CD4-positive, CD25-positive, alpha-beta regulatory T cell (primary cell): ENCODE data around the gene ERVH48-1. TPM values are rescaled to one million over a fixed set of nuclear protein-coding genes. Genes with fewer than 3 reads are reported as not detected.
"Not testable (repeated sequence)": the region's sequence is repeated elsewhere in the genome, so short reads cannot be mapped to it uniquely, and the experiment has no call there.

Source experiments
- ATAC-seq, 2 donors: fragments of 150-1000 bp; cut with Tn5 transposase; one replicate each; pipeline ENCODE4 v1.10.0; 2021; ENCODE audit warnings: low read depth in 2 of 2, moderate number of reproducible peaks in 2 of 2, moderate library complexity in 1 of 2
- DNase-seq, 3 donors: peaks; one replicate each; pipeline versions ENCODE4 v3.0.0 to v3.0.0-alpha.2; 2012 to 2022; ENCODE audit warnings: mixed read lengths in 1 of 3
- H3K27ac ChIP-seq: one replicate; pipeline ENCODE4 v1.7.0; 2013; ENCODE audit warnings: mild to moderate bottlenecking, low read length; ENCODE audit not compliant: insufficient read depth, poor library complexity, severe bottlenecking
- H3K27me3 ChIP-seq: one replicate; pipeline ENCODE4 v1.7.0; 2013; ENCODE audit warnings: low read length; ENCODE audit not compliant: control insufficient read depth, insufficient read depth
- H3K36me3 ChIP-seq: one replicate; pipeline ENCODE4 v1.7.0; 2013; ENCODE audit warnings: mild to moderate bottlenecking, low read length, moderate library complexity; ENCODE audit not compliant: control insufficient read depth, insufficient read depth
- H3K4me1 ChIP-seq: 2 replicates; pipeline ENCODE4 v1.7.0; 2013; ENCODE audit warnings: mild to moderate bottlenecking, low read length; ENCODE audit not compliant: insufficient read depth, control insufficient read depth, poor library complexity, severe bottlenecking
- H3K4me3 ChIP-seq: one replicate; pipeline ENCODE4 v1.7.0; 2013; ENCODE audit warnings: low read depth, mild to moderate bottlenecking, low read length, moderate library complexity
- H3K9me3 ChIP-seq, 2 experiments: 1 replicate in 1 of 2; 2 replicates in 1 of 2; pipeline ENCODE4 v1.7.0; 2013; ENCODE audit warnings: low read length in 2 of 2, mild to moderate bottlenecking in 1 of 2, moderate library complexity in 1 of 2; ENCODE audit not compliant: control insufficient read depth in 2 of 2
- H3K27ac Mint-ChIP-seq, 3 donors: one replicate each; pipeline ENCODE4 v1.8.0; 2020 to 2022; ENCODE audit warnings: mild to moderate bottlenecking in 3 of 3, mixed read lengths in 3 of 3, moderate library complexity in 2 of 3
- H3K27me3 Mint-ChIP-seq: one replicate; pipeline ENCODE4 v1.8.0; 2022; ENCODE audit warnings: mild to moderate bottlenecking, mixed read lengths
- H3K36me3 Mint-ChIP-seq: one replicate; pipeline ENCODE4 v1.8.0; 2020; ENCODE audit warnings: mixed read lengths
- H3K4me1 Mint-ChIP-seq, 4 donors: one replicate each; pipeline ENCODE4 v1.8.0; 2020 to 2022; ENCODE audit warnings: mixed read lengths in 4 of 4, mild to moderate bottlenecking in 1 of 4
- H3K4me3 Mint-ChIP-seq, 4 donors: one replicate each; pipeline ENCODE4 v1.8.0; 2020 to 2022; ENCODE audit warnings: mild to moderate bottlenecking in 4 of 4, mixed read lengths in 4 of 4, moderate library complexity in 3 of 4
- H3K9me3 Mint-ChIP-seq, 7 donors: one replicate each; pipeline ENCODE4 v1.8.0; 2020 to 2022; ENCODE audit warnings: mixed read lengths in 7 of 7, mild to moderate bottlenecking in 3 of 7, moderate library complexity in 2 of 7
- polyA plus RNA-seq, 4 donors: library from polyadenylated mRNA; unstranded; fragments of 300-500 nt; fragmentation: Illumina TruSeq; gene quantifications; one replicate each; pipeline ENCODE4 v1.2.3, GENCODE V29; 2021
- total RNA-seq: library from RNA; stranded (reverse); gene quantifications from one replicate; pipeline ENCODE4 v1.2.3, GENCODE V29; 2022

ERVH48-1 gene
- total and polyA plus RNA-seq, 5 donors from 2014 or later: 0.07 to 0.23 TPM; not detected in 3

DNA sequence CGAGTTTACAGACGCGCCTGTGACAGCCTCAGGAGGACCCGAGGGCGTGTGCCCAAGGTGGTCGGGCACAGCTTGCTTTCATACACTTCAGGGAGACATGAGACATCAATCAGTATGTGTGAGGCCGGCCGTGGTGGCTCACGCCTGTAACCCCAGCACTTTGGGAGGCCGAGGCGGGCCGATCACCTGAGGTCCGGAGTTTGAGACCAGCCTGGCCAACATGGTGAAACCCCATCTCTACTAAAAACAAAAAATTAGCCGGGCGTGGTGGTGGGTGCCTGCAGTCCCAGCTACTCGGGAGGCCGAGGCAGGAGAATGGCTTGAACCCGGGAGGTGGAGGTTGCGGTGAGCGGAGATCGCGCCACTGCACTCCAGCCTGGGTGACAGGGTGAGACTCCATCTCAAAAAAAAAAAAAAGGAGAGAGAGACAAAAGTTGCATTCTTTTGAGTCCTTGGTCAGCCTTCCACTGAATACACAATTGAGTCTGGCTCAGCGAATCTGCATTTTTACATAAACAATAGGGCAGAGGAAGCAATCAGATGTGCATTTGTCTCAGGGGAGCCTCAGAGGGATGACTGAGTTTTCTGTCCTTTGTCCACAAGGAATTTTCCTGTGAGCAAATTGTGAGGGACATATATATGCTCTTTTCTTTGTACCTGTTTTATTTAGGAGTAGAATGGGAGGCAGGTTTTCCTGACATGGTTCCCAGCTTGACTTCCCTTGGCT, 2.2 kb upstream of the ERVH48-1 start:
- H3K27me3 Mint-ChIP-seq, H3K27me3 ChIP-seq, H3K36me3 ChIP-seq, H3K36me3 Mint-ChIP-seq, H3K27ac ChIP-seq, H3K4me3 ChIP-seq, DNase-seq, H3K4me3 Mint-ChIP-seq, H3K9me3 ChIP-seq, ATAC-seq, H3K4me1 ChIP-seq, H3K9me3 Mint-ChIP-seq: not testable (repeated sequence)
- H3K27ac Mint-ChIP-seq: peak overlapping the region in 1 of 3 donors; percentile 26
- peaks cover 0 to 17% (median 12%) of the 10 kb centered on the region in 4 donors for H3K4me1 Mint-ChIP-seq

DNA sequence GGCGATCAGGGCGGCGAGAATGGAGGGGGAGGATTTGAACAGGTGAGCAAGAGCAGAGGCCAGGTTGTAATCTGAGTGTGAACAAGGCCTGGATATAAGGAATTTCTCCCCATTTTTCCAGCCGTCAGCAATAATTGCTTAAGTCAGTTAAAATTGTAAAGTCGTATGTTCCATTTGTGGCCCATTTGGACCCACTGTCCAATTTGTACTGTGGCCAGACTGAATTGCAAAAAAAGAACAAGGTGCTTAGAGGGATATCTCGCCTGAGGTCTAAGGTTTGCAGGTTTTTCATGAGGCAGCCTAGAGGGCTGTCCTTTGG, 1.0 kb downstream of the ERVH48-1 start:
- Histone ChIP-seq H3K4me3 (no peak overlapping the region), H3K27me3 (no peaks in the 10 kb centered on the region), H3K36me3 (no peaks in the 10 kb centered on the region), H3K27ac (no peak overlapping the region), H3K4me1 (peaks cover 9% of the 10 kb centered on the region), H3K9me3 (no peaks in the 10 kb centered on the region)
- Mint-ChIP-seq H3K4me3 (peak overlapping the region in 1 of 4 donors; percentile 9), H3K27ac (peak overlapping the region; percentile 11 to 88 (median 16)), H3K36me3 (no peaks in the 10 kb centered on the region), H3K27me3 (no peaks in the 10 kb centered on the region), H3K4me1 (peaks cover 0 to 17% (median 12%) of the 10 kb centered on the region in 4 donors), H3K9me3 (no peaks in the 10 kb centered on the region)
- DNase-seq: no peak
- ATAC-seq: no peak

DNA sequence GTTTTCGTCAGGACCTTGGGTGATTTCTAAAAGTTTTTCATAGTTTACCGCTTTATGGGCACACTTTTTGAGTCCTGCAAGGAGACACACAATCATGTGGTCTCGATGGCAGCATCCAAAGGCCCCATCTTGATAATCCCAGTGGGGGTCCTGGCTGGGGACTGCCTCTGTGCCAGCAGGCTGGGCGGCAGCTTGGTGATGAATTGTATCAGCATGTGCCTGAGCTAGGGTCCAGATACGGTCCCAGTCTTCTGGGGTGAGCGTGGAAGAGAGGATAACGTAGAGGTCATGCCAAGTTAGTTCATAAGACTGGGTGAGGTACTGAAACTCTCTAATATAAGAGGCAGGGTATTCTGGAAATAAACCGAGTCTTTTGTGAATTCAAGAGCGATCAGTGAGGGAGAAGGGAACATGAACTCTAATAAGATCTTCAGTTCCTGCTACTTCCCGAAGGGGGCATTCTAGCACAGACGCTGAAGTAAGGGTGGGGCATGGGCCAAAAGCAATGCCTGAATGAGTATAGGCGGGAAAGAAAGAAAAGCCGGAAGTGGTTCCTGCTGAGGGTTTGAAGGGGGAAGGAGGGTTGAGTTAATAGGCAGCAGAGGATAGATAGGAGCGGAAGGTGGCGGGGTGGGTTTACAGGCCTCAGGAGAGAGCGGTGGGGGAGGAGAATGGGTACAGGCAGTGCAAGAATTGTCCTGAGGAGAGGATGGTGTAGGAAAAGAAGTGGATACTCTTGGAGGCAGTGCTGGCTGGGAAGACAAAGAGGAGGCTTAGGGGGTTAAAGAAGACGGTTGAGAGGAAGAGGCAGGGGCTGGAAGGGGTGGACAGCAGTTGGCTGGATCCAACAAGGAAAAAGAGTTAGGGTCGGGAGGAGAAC, 1.6 kb downstream of the ERVH48-1 start:
- H3K9me3 Mint-ChIP-seq: no peaks in the 10 kb centered on the region
- H3K4me3 Mint-ChIP-seq: peak overlapping the region in 3 of 4 donors; percentile 9 to 77 (median 66)
- H3K27ac ChIP-seq: no peak overlapping the region
- DNase-seq (peak; percentile 50 to 93 (median 71)), ATAC-seq (peak; percentile 90)
- no peaks in the 10 kb centered on the region for H3K9me3 ChIP-seq
- H3K27me3 ChIP-seq: no peaks in the 10 kb centered on the region
- no peak overlapping the region for H3K4me3 ChIP-seq
- peaks cover under 1% of the 10 kb centered on the region for H3K36me3 Mint-ChIP-seq
- no peaks in the 10 kb centered on the region for H3K27me3 Mint-ChIP-seq
- peaks cover 9% of the 10 kb centered on the region for H3K4me1 ChIP-seq
- peaks cover 0 to 17% (median 12%) of the 10 kb centered on the region in 4 donors for H3K4me1 Mint-ChIP-seq
- H3K27ac Mint-ChIP-seq: peak overlapping the region; percentile 11 to 88 (median 16)
- H3K36me3 ChIP-seq: no peaks in the 10 kb centered on the region

- no peaks in the 10 kb centered on the region for H3K9me3 Mint-ChIP-seq
- H3K4me1 ChIP-seq: peaks cover 9% of the 10 kb centered on the region
- no peak for DNase-seq
- H3K9me3 ChIP-seq: no peaks in the 10 kb centered on the region
- H3K4me3 ChIP-seq: no peak overlapping the region
- no peaks in the 10 kb centered on the region for H3K27me3 Mint-ChIP-seq
- no peak overlapping the region for H3K4me3 Mint-ChIP-seq
- peaks cover 0 to 17% (median 12%) of the 10 kb centered on the region in 4 donors for H3K4me1 Mint-ChIP-seq
- peaks cover 3% of the 10 kb centered on the region for H3K36me3 Mint-ChIP-seq
- no peaks in the 10 kb centered on the region for H3K27me3 ChIP-seq
- H3K27ac Mint-ChIP-seq: no peak overlapping the region
- no peaks in the 10 kb centered on the region for H3K36me3 ChIP-seq
- no peak for ATAC-seq
- no peak overlapping the region for H3K27ac ChIP-seq
Observed at GRCh38 chr21:42922918-42923317, 2.5 kb downstream of the ERVH48-1 start.

DNA sequence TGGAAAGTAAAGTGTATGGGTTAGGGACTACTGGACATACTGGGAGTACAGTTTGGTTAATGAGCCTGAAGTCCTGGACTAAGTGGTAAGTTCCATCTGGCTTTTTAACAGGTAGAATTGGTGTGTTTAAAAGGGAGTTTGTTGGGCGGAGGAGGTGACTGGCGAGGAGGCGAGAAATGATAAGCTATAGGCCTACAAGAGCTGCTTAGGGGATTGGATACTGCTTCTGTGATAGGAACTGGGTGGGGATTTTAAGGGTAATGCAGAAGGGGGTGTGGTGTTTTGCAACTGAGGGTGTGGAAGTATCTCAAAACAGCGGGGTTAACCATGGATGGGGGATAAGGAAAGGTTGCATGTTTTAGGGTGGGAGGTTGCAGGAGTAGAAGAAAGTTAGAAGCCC, 3.5 kb downstream of the ERVH48-1 start:
- Histone ChIP-seq H3K4me3 (no peak overlapping the region), H3K27me3 (no peaks in the 10 kb centered on the region), H3K4me1 (peaks cover 9% of the 10 kb centered on the region), H3K36me3 (no peaks in the 10 kb centered on the region), H3K27ac (no peak overlapping the region), H3K9me3 (no peaks in the 10 kb centered on the region)
- DNase-seq (no peak), ATAC-seq (no peak)
- Mint-ChIP-seq H3K4me1 (peaks cover 0 to 17% (median 12%) of the 10 kb centered on the region in 4 donors), H3K9me3 (no peaks in the 10 kb centered on the region), H3K27ac (no peak overlapping the region), H3K4me3 (no peak overlapping the region), H3K27me3 (no peaks in the 10 kb centered on the region), H3K36me3 (peaks cover 3% of the 10 kb centered on the region)

DNA sequence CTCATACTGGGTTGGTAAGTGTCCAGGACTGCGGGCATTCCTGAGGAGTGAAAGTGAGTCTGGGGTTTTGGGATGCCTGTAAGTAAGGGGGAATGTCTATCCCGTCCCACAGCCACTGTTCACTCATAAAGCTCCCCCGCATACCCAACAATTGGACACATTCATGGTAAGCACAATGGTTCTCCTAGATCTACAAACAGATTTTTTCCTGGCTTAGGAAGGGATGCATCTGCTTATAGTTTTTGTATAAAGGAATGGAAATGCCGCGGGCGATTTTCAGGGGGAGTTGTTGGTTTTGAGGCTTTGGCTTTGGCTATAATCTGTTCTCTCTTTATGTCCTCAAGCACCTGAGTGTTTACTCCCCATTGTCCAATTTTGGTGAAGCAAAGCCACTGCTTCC, 7.1 kb downstream of the ERVH48-1 start:
- DNase-seq: no peak
- no peak for ATAC-seq
- Mint-ChIP-seq H3K27me3 (no peaks in the 10 kb centered on the region), H3K4me1 (peaks cover 0 to 1% (median under 1%) of the 10 kb centered on the region in 4 donors), H3K36me3 (peaks cover 7% of the 10 kb centered on the region), H3K4me3 (no peak overlapping the region), H3K9me3 (no peaks in the 10 kb centered on the region), H3K27ac (no peak overlapping the region)
- Histone ChIP-seq H3K27ac (no peak overlapping the region), H3K9me3 (no peaks in the 10 kb centered on the region), H3K36me3 (no peaks in the 10 kb centered on the region), H3K4me1 (no peaks in the 10 kb centered on the region), H3K27me3 (no peaks in the 10 kb centered on the region), H3K4me3 (no peak overlapping the region)

- DNase-seq: no peak
- Mint-ChIP-seq H3K36me3 (peaks cover 17% of the 10 kb centered on the region), H3K9me3 (no peaks in the 10 kb centered on the region), H3K27me3 (no peaks in the 10 kb centered on the region), H3K4me1 (no peaks in the 10 kb centered on the region), H3K4me3 (no peak overlapping the region), H3K27ac (peak overlapping the region in 1 of 3 donors; percentile 54)
- no peaks in the 10 kb centered on the region for H3K9me3 ChIP-seq
- no peak for ATAC-seq
- no peak overlapping the region for H3K27ac ChIP-seq
- peaks cover 16% of the 10 kb centered on the region for H3K36me3 ChIP-seq
- H3K27me3 ChIP-seq: no peaks in the 10 kb centered on the region
- no peaks in the 10 kb centered on the region for H3K4me1 ChIP-seq
- H3K4me3 ChIP-seq: no peak overlapping the region
Observed at GRCh38 chr21:42913476-42913875, 12.0 kb downstream of the ERVH48-1 start.
